DND-41 (cell line): Measurements from ENCODE around the gene RASD1.

ENCODE experiments used
- ATAC-seq: fragments of 200-7000 bp; cut with Tn5 transposase; 3 replicates; pipeline ENCODE4 v1.9.1; 2021; ENCODE audit warnings: low read depth; ENCODE audit not compliant: insufficient read depth
- DNase-seq: peaks from one replicate; pipeline ENCODE4 v3.0.0-alpha.2; 2020
- H2AFZ ChIP-seq: 2 replicates; pipeline ENCODE4 v1.6.0; 2012; ENCODE audit warnings: low read depth, low read length
- H3K27ac ChIP-seq: 2 replicates; pipeline ENCODE4 v1.5.1; 2012; ENCODE audit warnings: low read length, inconsistent platforms
- H3K27me3 ChIP-seq: fragments of 200-600 bp; sonication (generic); 2 replicates; pipeline ENCODE4 v1.6.0; 2012; ENCODE audit warnings: low read length, mild to moderate bottlenecking, inconsistent platforms; ENCODE audit not compliant: insufficient read depth, poor library complexity
- H3K36me3 ChIP-seq: 2 replicates; pipeline ENCODE4 v1.5.1; 2012; ENCODE audit warnings: low read length, inconsistent platforms; ENCODE audit not compliant: insufficient read depth
- H3K4me1 ChIP-seq: 2 replicates; pipeline ENCODE4 v1.5.1; 2012; ENCODE audit warnings: mild to moderate bottlenecking, low read length; ENCODE audit not compliant: insufficient read depth
- H3K4me2 ChIP-seq: 2 replicates; pipeline ENCODE4 v1.6.0; 2012; ENCODE audit warnings: mild to moderate bottlenecking, moderate library complexity, low read length, inconsistent platforms; ENCODE audit not compliant: insufficient read depth
- H3K4me3 ChIP-seq, 2 experiments: fragments of 200-600 bp in 1 of 2; shearing (Covaris generic) in 1 of 2; 2 replicates each; pipeline ENCODE4 v1.5.1; 2012 to 2016; ENCODE audit warnings: inconsistent platforms in 2 of 2, low read length in 2 of 2, mild to moderate bottlenecking in 2 of 2, low read depth in 1 of 2, moderate library complexity in 1 of 2
- H3K79me2 ChIP-seq: 2 replicates; pipeline ENCODE4 v1.6.0; 2012; ENCODE audit warnings: low read length, inconsistent platforms; ENCODE audit not compliant: insufficient read depth
- H3K9ac ChIP-seq: 2 replicates; pipeline ENCODE4 v1.6.0; 2012; ENCODE audit warnings: low read depth, mild to moderate bottlenecking, inconsistent platforms, low read length, moderate library complexity
- H3K9me3 ChIP-seq: 2 replicates; pipeline ENCODE4 v1.5.1; 2012; ENCODE audit warnings: low read length, moderate library complexity, mild to moderate bottlenecking, inconsistent platforms; ENCODE audit not compliant: insufficient read depth, severe bottlenecking
- H4K20me1 ChIP-seq: 2 replicates; pipeline ENCODE4 v1.6.0; 2012; ENCODE audit warnings: low read length; ENCODE audit not compliant: insufficient read depth
- CTCF ChIP-seq: IDR thresholded peaks from 2 replicates; pipeline ENCODE4 v1.5.1; 2012; ENCODE audit warnings: borderline replicate concordance, low read length, moderate library complexity, mild to moderate bottlenecking; ENCODE audit not compliant: poor library complexity, severe bottlenecking; ENCODE audit errors: extremely low read depth
- EZH2 ChIP-seq: IDR thresholded peaks from 3 replicates; pipeline ENCODE4 v1.6.1; 2012; ENCODE audit warnings: borderline replicate concordance, low read depth, mild to moderate bottlenecking, moderate library complexity, low read length, inconsistent platforms; ENCODE audit not compliant: severe bottlenecking

RASD1 gene

DNA sequence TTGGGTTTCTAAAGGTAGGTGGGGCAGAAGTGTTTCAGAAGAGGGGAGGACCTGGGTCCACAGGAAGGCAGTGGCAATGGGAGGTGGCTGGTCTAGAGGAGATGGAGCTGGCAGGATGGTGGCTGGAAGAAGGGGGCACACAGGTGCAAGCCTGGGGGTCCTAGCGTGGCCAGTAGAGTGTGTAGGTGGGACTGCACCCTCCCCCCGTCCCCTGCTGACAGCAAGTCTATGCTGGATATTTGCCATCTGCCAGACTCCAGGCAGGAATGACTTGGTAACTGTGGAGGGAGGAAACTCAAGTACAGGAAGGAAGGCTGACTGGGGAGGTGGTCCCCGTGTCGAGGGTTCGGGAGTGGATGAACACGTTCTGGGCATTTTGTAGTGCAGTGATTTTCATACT is 10.8 kb downstream of the RASD1 start:
- H3K27ac ChIP-seq: peak overlapping the region; percentile 54
- no peaks in the 10 kb centered on the region for H3K9me3 ChIP-seq
- peaks cover 49% of the 10 kb centered on the region for H3K4me1 ChIP-seq
- no peak overlapping the region for H3K9ac ChIP-seq
- no peak overlapping the region for H3K4me3 ChIP-seq
- H3K36me3 ChIP-seq: peaks cover 82% of the 10 kb centered on the region
- no peak for TF ChIP-seq EZH2
- TF ChIP-seq CTCF: no peak
- no peak overlapping the region for H3K4me2 ChIP-seq
- DNase-seq (no peak), ATAC-seq (no peak)
- H3K27me3 ChIP-seq: no peaks in the 10 kb centered on the region
- no peak overlapping the region for H2AFZ ChIP-seq
- peaks cover 89% of the 10 kb centered on the region for H3K79me2 ChIP-seq
- peaks cover 38% of the 10 kb centered on the region for H4K20me1 ChIP-seq

DNA sequence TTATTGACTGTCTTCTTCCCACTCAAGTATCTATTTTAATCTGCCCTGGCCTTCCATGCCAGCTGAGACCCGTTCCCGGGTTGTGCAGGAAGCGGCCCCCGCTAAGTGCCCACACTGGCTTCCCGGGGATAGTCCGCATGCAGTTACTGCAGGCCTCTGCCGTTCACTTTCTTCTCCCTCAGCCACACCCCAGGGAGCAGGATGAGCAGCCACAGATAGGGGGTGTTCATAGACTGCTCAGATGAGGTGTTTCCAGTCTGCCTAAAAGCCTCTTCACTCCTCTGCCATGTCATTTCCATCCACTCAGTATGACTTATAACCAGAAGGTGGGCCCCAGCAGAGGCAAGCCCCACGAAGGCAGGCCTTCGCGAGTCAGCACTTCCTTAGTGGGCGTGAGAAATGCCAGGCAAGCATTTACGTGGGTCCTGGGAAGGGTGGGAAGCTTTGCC is 11.7 kb downstream of the RASD1 start:
- Histone ChIP-seq H3K27ac (peak overlapping the region; percentile 68), H3K79me2 (peaks cover 91% of the 10 kb centered on the region)
- no peak for TF ChIP-seq EZH2
- TF ChIP-seq CTCF: peak; percentile 9

GRCh38 chr17:17481860-17482259 is 14.3 kb downstream of the RASD1 start:
- peak overlapping the region in 1 of 2 experiments; percentile 16; a peak in 2 of 4 replicates for H3K4me3 ChIP-seq
- peak overlapping the region; percentile 88 for H3K27ac ChIP-seq
- no peak overlapping the region for H2AFZ ChIP-seq
- no peaks in the 10 kb centered on the region for H3K27me3 ChIP-seq
- peaks cover 40% of the 10 kb centered on the region for H4K20me1 ChIP-seq
- no peak for TF ChIP-seq CTCF
- no peak for TF ChIP-seq EZH2
- peaks cover 67% of the 10 kb centered on the region for H3K36me3 ChIP-seq
- peaks cover 97% of the 10 kb centered on the region for H3K79me2 ChIP-seq
- H3K9me3 ChIP-seq: no peaks in the 10 kb centered on the region
- H3K9ac ChIP-seq: peak overlapping the region; percentile 98; the same call in 1 of the 2 replicates
- peaks cover 80% of the 10 kb centered on the region for H3K4me1 ChIP-seq
- DNase-seq: no peak
- peak overlapping the region; percentile 78 for H3K4me2 ChIP-seq
- no peak for ATAC-seq

More for the DNA sequence above, 11.7 kb downstream of the RASD1 start:
- H2AFZ ChIP-seq: no peak overlapping the region
- peaks cover 77% of the 10 kb centered on the region for H3K36me3 ChIP-seq
- H3K4me2 ChIP-seq: peak overlapping the region; percentile 26; the same call in 1 of the 2 replicates
- H3K27me3 ChIP-seq: no peaks in the 10 kb centered on the region
- H3K9ac ChIP-seq: 0 out of 2 replicates have a peak overlapping the region, but pooled peaks have one; percentile 2
- H3K4me1 ChIP-seq: peaks cover 58% of the 10 kb centered on the region
- ATAC-seq (no peak), DNase-seq (no peak)
- H4K20me1 ChIP-seq: peaks cover 42% of the 10 kb centered on the region
- no peaks in the 10 kb centered on the region for H3K9me3 ChIP-seq
- H3K4me3 ChIP-seq: no peak overlapping the region
